GM19455 (cell line): ENCODE measurements around the gene AP1M1.

Source experiments
- ATAC-seq: cut with Tn5 transposase; IDR thresholded peaks from one replicate; pipeline ENCODE4 v1.9.1; 2021; ENCODE audit not compliant: unreplicated experiment

The AP1M1 gene

GRCh38 chr19:16185123-16185767 lies 12.5 kb upstream of the AP1M1 start, which contains the start of gene FAM32A:
FAM32A (plus strand) TSS chr19:16185410; CDS start chr19:16185443, 33 bp downstream.
- peak; percentile 79 for ATAC-seq

DNA sequence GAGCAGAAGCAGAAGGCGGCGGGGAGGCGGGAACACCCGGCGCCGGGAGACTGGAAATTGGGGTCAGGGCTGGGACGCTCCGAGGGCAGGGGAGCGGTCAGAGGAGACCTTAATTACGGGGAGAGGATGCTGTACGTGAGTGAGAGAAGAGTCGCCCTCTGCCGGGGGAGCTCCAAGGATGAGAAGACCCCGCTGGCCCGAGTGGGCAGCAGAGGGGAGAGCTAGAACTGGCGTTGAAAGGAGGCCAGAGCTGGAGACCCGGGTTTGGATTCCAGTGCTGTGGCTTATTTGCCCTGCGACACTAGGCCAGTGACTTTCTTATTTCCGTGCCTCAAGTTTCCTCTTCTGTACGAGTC lies 12.0 kb upstream of the AP1M1 start:
- ATAC-seq, result no peak

- no peak for ATAC-seq
These were observed 9.2 kb upstream of the AP1M1 start for GRCh38 chr19:16188521-16188920.

DNA sequence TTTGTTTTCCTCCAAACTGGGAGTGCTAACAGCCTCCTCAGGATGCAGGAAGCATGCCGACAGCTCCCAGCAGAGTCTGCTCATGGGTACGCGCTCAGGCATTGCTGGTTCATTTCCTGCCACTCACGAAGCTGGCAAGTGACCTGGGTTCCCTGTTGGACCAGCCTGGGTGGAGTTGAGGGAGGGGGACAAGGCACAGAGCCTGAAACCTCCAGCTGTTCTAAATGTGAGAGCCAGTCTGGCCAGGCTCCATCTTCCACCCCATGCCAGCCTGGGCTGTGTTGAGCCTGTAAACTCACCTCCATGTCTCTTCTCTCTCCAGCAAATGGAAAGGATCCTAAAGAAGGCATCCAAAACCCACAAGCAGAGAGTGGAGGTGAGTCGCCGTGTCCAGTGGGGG lies 7.5 kb upstream of the AP1M1 start:
- ATAC-seq, result no peak

GRCh38 chr19:16190736-16191135 lies 7.0 kb upstream of the AP1M1 start:
- ATAC-seq, result no peak

- ATAC-seq, result no peak
These were observed 6.3 kb upstream of the AP1M1 start for GRCh38 chr19:16191216-16191908.

GRCh38 chr19:16193466-16193865 lies 4.2 kb upstream of the AP1M1 start:
- no peak for ATAC-seq

- ATAC-seq, result peak; percentile 11
These were observed 506 bp upstream of the AP1M1 start for GRCh38 chr19:16197188-16197621.

DNA sequence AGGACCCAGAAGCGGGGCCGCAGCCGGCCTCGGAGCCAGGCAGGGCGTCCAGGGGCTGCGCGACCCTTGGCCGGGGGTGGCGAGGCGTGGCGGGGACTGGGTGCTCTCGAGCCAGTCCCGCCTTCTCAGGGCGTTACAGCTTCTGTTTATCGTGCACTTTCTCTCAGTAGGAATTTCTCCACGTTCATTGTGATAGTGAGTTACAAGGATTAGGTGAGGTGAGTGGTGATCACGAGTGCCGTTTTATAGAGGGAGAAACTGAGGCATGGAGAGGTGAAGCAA lies 600 bp downstream of the AP1M1 start:
- ATAC-seq, result no peak

GRCh38 chr19:16199275-16199932 lies 1.7 kb downstream of the AP1M1 start:
- no peak for ATAC-seq

DNA sequence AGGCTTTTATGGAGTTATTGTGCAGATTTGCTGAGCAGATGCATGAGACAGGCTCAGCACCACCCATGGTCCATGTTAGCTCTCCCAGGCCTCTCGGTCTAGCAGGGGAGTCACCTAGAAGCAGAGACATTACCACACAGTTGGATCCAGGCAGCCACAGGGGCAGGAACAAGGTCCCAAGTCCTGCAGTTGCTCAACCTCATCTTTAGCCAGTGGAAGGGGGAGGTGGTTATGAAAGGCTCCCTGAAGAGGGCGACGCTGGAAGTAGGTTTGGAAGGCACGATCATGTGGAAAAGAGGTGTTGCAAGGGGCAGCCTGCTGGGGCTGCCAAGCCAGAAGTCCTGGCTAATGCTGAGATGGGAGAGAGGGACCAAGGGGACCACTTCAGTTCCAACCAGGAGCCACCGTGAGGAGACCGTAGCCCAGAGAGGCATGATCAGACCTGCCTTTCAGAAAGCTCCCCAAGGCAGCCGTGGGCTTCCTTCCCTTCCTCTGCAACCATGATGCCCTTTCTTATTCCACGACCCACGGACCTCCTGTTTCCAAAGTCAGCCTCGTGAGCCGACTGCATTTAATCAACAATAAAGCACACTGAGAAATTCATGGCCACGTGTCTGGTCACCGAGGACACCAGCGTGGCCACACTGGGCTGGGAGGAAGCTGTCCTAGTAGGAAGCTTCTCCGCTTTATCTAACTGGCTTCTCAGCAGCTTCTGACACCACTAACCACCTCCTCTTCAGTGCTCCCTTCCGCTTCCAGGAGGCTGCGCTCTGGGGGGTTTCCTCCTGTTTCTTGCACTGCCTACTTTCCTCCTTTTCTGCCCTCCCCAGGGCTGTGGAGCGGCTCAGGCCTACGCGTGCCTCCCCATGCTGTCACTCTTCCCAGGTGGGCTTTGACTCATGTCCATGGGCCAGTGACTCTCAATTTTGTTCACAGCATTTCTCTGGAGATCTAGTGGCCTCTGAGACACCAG lies 2.6 kb downstream of the AP1M1 start:
- no peak for ATAC-seq

- no peak for ATAC-seq
These were observed 3.3 kb downstream of the AP1M1 start for GRCh38 chr19:16201011-16201391.

DNA sequence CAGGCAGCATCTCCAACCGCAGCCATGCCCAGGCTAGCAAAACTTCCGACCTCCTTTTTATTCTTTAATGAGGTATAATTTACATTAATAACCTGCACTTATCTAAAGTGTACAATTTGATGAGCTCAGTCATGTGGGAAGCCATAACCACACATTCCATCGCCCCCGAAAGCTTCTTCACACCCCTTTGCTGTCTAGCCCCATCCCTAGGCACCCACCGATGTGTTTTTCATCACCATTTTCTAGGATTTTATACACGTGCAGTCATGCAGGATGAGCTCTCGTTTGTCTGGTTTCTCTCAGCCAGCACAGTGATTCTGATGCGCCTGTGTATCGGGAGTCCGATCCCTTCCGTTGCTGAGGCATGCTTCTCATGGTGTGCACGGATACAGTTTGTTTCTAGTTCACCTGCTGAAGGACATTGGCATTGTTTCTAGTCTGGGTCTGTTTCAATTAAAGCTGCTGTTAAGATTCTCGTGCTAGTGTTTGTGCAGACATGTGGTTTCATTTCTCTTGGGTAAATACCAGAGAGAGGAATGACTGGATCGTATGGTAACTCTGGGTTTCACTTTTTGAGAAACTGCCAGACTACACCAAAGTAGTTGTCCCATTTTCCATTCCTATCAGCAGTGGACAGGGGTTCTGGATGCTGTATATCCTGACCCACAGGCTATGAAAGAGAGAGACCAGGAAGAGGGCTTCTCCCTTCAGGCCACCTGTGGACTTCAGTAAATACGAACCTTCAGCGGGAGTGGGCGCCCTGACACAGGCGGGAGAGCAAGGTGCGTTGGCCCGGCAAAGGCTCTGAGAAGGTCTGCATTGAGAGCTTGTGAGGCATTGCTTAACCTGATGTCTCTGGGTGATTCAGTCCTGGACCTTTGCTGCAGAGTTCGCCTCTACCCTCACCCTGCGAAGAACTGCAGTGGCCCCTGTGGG lies 4.9 kb downstream of the AP1M1 start:
- ATAC-seq, result no peak

DNA sequence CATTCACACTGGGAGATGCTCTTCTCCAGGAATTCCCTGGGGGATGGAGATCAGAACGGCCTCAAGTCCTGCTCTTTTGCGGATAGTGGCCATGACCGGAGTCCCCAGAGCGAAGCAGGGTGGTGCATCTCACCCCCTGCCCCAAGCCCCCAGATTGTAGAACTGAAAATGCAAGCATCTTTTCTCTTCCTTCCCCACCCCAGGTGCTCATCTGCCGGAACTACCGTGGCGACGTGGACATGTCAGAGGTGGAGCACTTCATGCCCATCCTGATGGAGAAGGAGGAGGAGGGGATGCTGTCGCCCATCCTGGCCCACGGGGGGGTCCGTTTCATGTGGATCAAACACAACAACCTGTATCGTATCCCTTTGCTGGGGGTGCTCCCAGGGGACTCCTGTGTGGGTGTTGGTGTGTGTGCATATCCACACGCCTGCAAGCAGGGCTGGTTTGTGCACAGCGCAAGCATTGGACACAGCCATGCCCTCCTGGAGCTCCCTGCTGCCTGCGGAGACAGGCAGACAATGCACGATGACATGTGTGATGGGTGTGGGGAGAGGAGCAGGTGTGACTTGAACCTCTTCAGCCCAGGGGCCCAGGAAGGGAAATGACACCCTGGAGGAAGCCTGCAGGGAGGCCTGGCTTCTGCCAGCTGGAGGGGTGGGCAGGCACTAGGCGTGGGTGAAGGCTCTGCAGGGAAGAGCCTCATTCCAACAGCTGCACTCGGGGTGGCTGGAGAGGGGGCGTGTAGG lies 5.7 kb downstream of the AP1M1 start:
- no peak for ATAC-seq

GRCh38 chr19:16204005-16204294 lies 6.2 kb downstream of the AP1M1 start:
- no peak for ATAC-seq

DNA sequence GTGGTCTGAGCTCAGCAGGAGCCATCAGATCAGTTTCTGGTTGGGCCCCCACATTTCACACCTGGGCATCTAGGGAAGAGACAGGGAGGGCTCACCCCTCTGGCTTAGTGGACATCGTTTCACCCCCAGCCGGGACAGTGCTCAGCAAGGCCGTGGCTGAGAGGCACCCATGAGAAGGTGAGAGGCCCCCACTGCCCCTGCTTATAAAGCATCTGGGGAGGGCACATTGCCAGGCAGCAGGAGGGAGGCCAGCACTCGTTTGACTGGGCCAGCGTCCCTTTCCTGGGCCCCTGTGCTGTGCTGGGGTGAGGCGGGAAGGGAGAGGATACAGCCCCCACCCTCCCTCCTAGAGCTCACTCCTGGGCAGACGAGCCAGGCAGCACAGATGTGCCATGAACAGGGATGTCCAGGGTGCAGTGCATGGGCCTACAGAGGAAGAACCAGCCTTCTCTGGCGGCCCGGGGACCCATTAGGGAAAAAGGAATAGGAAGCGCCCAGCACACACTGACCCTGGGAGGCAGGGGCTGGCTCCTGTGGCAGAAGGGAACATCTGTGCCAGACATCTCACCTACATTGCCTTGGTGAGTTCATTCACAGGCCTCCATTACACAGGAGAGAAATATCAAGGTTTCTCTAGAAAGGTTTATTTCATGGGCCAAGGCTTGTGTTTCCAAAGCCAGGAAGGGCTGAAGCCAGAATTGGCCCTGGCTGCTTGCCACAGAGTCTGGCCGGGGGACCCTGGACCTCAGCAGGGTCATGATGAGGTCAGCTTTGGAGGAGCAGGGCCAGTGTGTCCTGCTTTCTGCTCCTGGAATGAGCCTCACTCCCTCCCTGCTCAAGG lies 7.7 kb downstream of the AP1M1 start:
- ATAC-seq, result no peak

DNA sequence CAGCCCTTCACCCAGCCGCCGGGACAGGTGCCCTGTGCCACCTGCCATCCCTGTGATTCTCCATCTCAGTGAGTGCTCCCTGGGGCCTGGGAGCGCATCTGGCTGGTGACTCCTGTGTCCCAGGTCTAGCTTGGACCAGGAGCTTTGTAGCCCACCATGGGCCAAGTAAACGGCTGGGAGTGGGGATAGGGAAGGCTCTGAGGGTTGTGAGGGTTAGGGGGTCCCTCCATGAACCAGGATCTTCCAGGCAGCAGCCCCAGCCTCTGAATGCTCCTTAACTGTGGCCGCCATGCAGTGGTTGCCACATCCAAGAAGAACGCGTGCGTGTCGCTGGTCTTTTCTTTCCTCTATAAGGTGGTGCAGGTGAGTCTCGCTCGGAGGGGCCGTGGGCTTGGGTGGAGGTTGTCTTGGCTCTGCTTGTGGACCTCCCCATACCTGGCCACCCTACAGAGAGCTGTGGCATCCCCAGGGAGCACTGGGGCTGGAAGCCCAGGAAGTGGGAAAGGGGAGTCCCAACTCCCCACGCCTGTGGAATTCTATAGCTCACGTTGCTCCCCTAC lies 8.4 kb downstream of the AP1M1 start:
- no peak for ATAC-seq

GRCh38 chr19:16206637-16207036 lies 8.9 kb downstream of the AP1M1 start:
- ATAC-seq, result no peak

DNA sequence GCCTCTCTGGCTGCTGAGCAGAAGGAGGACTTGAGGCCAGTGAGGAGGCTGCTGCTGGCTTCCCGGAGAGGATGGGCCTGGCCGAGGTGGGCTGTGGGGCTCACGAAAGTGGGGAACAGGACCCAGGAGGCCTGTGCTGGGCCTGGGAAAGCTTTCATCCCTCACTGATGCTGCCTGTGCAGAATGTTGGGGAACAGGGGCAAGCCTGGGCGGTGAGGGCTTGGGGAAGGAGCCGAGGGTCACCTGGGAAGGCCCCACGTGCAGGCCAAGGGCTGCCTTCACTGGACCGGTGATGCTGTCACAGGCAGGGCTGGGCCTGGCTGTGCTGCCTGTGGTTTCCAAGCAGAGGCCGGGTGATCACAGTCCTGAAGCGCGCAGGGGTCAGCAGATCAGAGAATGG lies 9.4 kb downstream of the AP1M1 start:
- no peak for ATAC-seq
